GM10266 (cell line): ENCODE data around the gene ZEB2.

ENCODE experiments used
- DNase-seq: peaks from one replicate; pipeline ENCODE4 v3.0.0; 2012; ENCODE audit errors: extremely low spot score
- CTCF ChIP-seq: IDR thresholded peaks from 2 replicates; pipeline ENCODE4 v1.5.1; 2012; ENCODE audit warnings: mild to moderate bottlenecking, low read depth; ENCODE audit not compliant: control insufficient read depth, insufficient read depth; ENCODE audit errors: missing control alignments

The ZEB2 gene

GRCh38 chr2:144522176-144522896 is 2.4 kb upstream of the ZEB2 start:
- DNase-seq: no peak

DNA sequence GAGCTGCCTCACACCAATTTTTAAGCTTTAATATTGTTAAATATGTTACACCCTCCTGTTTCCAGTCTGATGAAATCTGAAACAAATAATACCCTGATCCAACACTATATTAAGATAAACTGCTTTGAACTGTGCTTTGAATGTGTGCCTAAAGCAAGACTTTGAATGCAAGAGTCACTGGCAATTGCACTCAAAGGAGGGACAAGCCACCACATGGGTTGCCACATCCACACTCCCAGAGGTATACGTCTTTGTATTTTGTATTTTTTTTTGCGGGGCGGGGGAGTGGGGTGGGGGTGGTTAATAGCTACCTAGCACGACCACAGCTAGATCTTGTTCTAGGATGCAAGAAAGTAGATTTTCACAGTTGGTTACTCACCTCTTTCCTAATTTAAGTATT is 1.8 kb upstream of the ZEB2 start:
- DNase-seq: no peak

More at GRCh38 chr2:144522176-144522896, 2.4 kb upstream of the ZEB2 start:
- no peak for TF ChIP-seq CTCF

GRCh38 chr2:144520756-144521487 is 1.0 kb upstream of the ZEB2 start:
- no peak for DNase-seq
- TF ChIP-seq CTCF: no peak

More for the DNA sequence above, 1.8 kb upstream of the ZEB2 start:
- no peak for TF ChIP-seq CTCF

DNA sequence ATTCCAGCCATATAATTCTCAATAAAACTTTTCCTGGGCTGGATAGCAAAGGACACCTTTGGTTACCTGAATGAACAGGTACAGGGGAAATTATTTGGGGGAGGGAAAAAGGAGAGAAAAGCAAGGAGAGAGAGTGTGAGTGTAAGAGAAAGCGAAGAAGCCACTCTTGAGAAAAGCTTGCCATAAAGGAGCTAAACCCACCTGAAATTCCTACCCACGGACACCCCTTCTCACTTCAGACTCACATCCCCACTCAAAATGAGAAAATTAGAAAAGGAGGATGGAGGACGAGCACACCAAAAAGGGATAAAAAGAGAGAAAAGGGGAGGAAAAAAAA is 354 bp downstream of the ZEB2 start:
- no peak for DNase-seq
- TF ChIP-seq CTCF: no peak

- peak; percentile 69 for DNase-seq
- TF ChIP-seq CTCF: no peak
Measured at GRCh38 chr2:144518748-144519596, 947 bp downstream of the ZEB2 start.

DNA sequence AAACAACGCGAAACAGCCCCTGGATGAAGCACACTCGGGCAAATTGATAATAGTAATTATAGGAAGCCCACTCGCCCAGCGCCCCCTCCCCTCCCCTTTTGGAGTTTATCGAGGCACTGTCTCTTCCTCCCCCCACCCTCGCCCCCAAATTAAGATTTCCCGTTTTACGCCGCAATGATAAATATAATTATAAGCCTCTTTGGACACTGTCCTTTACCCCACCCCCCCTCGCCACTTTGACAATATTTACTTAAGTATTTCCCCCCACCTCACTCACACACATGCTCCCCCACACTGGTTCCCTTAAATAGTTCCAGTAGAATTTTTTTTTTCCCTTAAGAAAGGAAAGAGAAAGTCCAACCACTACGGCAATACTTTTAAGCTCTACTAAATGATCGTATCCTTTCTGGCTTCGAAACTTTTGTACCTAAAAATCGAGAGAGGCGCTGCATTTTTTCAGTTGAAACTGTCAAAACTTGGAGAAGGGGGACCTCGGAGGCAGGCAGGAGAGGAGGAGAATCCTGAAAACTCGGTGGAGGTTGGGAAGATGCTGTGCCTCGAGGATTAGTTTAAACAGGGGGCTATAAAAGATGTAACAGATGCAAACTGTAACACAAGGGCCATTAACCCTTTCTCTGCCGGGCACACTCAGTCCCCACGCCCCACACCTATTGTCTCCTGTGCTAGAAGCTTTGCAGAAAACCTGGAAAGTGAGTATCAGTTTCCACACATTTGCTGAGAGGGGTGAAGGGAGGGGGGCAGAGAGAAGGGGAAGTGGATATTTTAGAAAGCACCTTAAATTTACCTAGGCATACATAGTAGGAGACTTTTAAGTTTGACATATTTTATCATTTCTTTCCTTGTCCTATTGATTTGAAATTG is 1.8 kb downstream of the ZEB2 start:
- DNase-seq: no peak
- no peak for TF ChIP-seq CTCF
